ENCODE measurements around the gene PSPH. TPM values are rescaled to one million over a fixed set of nuclear protein-coding genes. Genes with fewer than 3 reads are reported as not detected.

The PSPH gene
- total RNA-seq, 1 experiment from 2014 or later, result 50.7 TPM

DNA sequence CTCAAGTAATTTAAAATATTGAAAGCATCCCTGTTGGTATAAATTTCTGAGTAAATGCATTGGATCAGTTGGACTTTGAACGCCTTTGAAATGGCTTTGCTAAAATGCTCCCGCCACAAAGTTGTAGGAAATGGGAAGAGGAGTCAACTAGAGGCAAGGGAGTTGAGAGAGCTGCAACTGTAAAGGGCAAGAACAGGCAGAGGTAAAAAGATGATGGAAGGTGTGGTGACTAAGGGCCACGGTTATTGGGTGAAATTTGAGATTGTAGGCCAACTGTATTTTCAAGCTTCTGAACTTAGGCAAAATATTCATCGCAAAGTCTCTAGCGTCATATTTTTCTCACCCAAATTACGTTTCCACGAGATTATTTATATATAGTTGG, 12.2 kb upstream of the PSPH start:
- Histone ChIP-seq H3K9me2 (ENCODE audit: insufficient read depth) (no peaks in the 10 kb centered on the region), H3K4me1 (ENCODE audit: control insufficient read depth in 1 of 2, insufficient read depth in 2 of 2, low read length in 2 of 2) (peaks cover 32 to 61% of the 10 kb centered on the region in 2 experiments), H3K9ac (ENCODE audit: low read length) (peak overlapping the region; percentile 95), H4K20me1 (ENCODE audit: insufficient read depth) (peaks cover 15% of the 10 kb centered on the region), H2AFZ (ENCODE audit: low read depth, low read length, poor library complexity, severe bottlenecking) (no peak overlapping the region), H3K9me3 (ENCODE audit: control insufficient read depth in 1 of 2, insufficient read depth in 1 of 2, low read depth in 1 of 2, low read length in 2 of 2) (no peaks in the 10 kb centered on the region), H3K79me2 (ENCODE audit: insufficient read depth, low read length) (peaks cover 70% of the 10 kb centered on the region), H3K4me3 (replicated peaks in 1 of 2; ENCODE audit: low read depth in 1 of 2, low read length in 2 of 2) (peak overlapping the region in 1 of 2 experiments; percentile 88), H3K27ac (ENCODE audit: low read depth, low read length) (peak overlapping the region; percentile 98), H3K27me3 (ENCODE audit: insufficient read depth, low read length) (no peaks in the 10 kb centered on the region), H3K36me3 (ENCODE audit: control insufficient read depth in 1 of 2, insufficient read depth in 2 of 2, low read length in 2 of 2) (peaks cover 21 to 51% of the 10 kb centered on the region in 2 experiments), H3K4me2 (ENCODE audit: low read length) (peak overlapping the region; percentile 85)
- POLR2A ChIA-PET, result interaction anchor here (1.2 to 6.5 kb wide), 2 partner anchors 10 to 12 kb away, joined by 5 to 64 read pairs; partner anchors contain the start of genes CCT6A and PSPH
- BruUV-seq (replicated peaks), result TSS peak; percentile 3
- RAD21 ChIA-PET (ENCODE audit: low non-redundant PET in 1 of 2, low total read pairs in 2 of 2, uncharacterized antibody in 2 of 2, unreplicated experiment in 2 of 2), result no interaction called here
- intact Hi-C loops (cut with micrococcal nuclease), result no loop called here
- ATAC-seq (peak; percentile 18), DNase-seq (ENCODE audit: low read depth, low spot score) (no peak)
- CTCF ChIA-PET, result interaction anchor here (0.8 kb wide), 1 partner anchor 422 kb away, joined by 3 read pairs; no protein-coding TSS in a partner anchor
- TF ChIP-seq CTCF (IDR thresholded peaks at IDR 0.05 in 2 of 3, conservative IDR thresholded peaks at IDR 0.05 in 1 of 3; ENCODE audit: borderline replicate concordance in 1 of 3, insufficient read depth in 1 of 3, low read depth in 2 of 3, low read length in 2 of 3) (no peak), SP1 (IDR thresholded peaks at IDR 0.05; ENCODE audit: low read depth) (no peak), ZNF274 (IDR thresholded peaks at IDR 0.05; ENCODE audit: low read depth, low read length) (no peak), ELF1 (IDR thresholded peaks at IDR 0.05; ENCODE audit: borderline replicate concordance, low read depth) (no peak), EGR1 (IDR thresholded peaks at IDR 0.05; ENCODE audit: low read depth) (no peak), SRF (IDR thresholded peaks at IDR 0.05; ENCODE audit: low read depth) (no peak), ATF3 (IDR thresholded peaks at IDR 0.05) (no peak), SIN3A (IDR thresholded peaks at IDR 0.05; ENCODE audit: low read depth) (no peak), CEBPB (IDR thresholded peaks at IDR 0.05; ENCODE audit: low read depth) (no peak), POLR2A (IDR thresholded peaks at IDR 0.05; ENCODE audit: borderline replicate concordance, extremely low read depth, insufficient read depth, insufficient read length) (no peak), MAX (IDR thresholded peaks at IDR 0.05) (no peak), RAD21 (IDR thresholded peaks at IDR 0.05; ENCODE audit: low read depth) (no peak; the same call in 1 of the 2 replicates), JUND (IDR thresholded peaks at IDR 0.05) (no peak), TCF7L2 (IDR thresholded peaks at IDR 0.05; ENCODE audit: borderline replicate concordance, extremely low read depth, insufficient read depth, insufficient read length) (no peak)
